GM19463 (cell line): ENCODE measurements around the gene SLAMF7.
"Not testable (repeated sequence)": the region's sequence is repeated elsewhere in the genome, so short reads cannot be mapped to it uniquely, and the experiment has no call there.

ENCODE experiments used
- ATAC-seq: cut with Tn5 transposase; IDR thresholded peaks from one replicate; pipeline ENCODE4 v1.9.1; 2021; ENCODE audit warnings: mild to moderate bottlenecking, moderate library complexity; ENCODE audit not compliant: unreplicated experiment

SLAMF7 gene

GRCh38 chr1:160739098-160739511, at the start of gene SLAMF7:
TSS of gene SLAMF7 (plus strand) at chr1:160739247. CDS start at chr1:160739302, 55 bp downstream.
- ATAC-seq = peak; percentile 68

GRCh38 chr1:160692390-160692789, 46.7 kb upstream of the SLAMF7 start:
- ATAC-seq = not testable (repeated sequence)

- no peak for ATAC-seq
Measured at GRCh38 chr1:160702100-160702499, 36.9 kb upstream of the SLAMF7 start.

GRCh38 chr1:160704250-160704649, 34.8 kb upstream of the SLAMF7 start:
- ATAC-seq = no peak

- ATAC-seq = not testable (repeated sequence)
Measured at GRCh38 chr1:160705212-160705621, 33.8 kb upstream of the SLAMF7 start.

- ATAC-seq = no peak
Measured at GRCh38 chr1:160705742-160706141, 33.3 kb upstream of the SLAMF7 start.

GRCh38 chr1:160706526-160707235, 32.4 kb upstream of the SLAMF7 start:
- no peak for ATAC-seq

- no peak for ATAC-seq
Measured at GRCh38 chr1:160707236-160708064, 31.6 kb upstream of the SLAMF7 start.

GRCh38 chr1:160708118-160708517, 30.9 kb upstream of the SLAMF7 start:
- no peak for ATAC-seq

- ATAC-seq = peak; percentile 38
Measured at GRCh38 chr1:160708801-160709200, 30.2 kb upstream of the SLAMF7 start.

GRCh38 chr1:160709715-160710114, 29.3 kb upstream of the SLAMF7 start:
- ATAC-seq = no peak

GRCh38 chr1:160710517-160711252, 28.4 kb upstream of the SLAMF7 start:
- no peak for ATAC-seq

- no peak for ATAC-seq
Measured at GRCh38 chr1:160711276-160711601, 27.8 kb upstream of the SLAMF7 start.

- peak; percentile 30 for ATAC-seq
Measured at GRCh38 chr1:160711602-160712311, 27.3 kb upstream of the SLAMF7 start, which contains the start of gene CD48. TSS of gene CD48 (minus strand) at chr1:160711822. CDS start at chr1:160711763, 59 bp downstream.

GRCh38 chr1:160712525-160713080, 26.4 kb upstream of the SLAMF7 start:
- peak; percentile 26 for ATAC-seq

- no peak for ATAC-seq
Measured at GRCh38 chr1:160713161-160713560, 25.9 kb upstream of the SLAMF7 start.

GRCh38 chr1:160714034-160714648, 24.9 kb upstream of the SLAMF7 start:
- ATAC-seq = not testable (repeated sequence)

GRCh38 chr1:160716013-160716412, 23.0 kb upstream of the SLAMF7 start:
- ATAC-seq = no peak

- ATAC-seq = no peak
Measured at GRCh38 chr1:160717306-160717705, 21.7 kb upstream of the SLAMF7 start.

- ATAC-seq = no peak
Measured at GRCh38 chr1:160718210-160718609, 20.8 kb upstream of the SLAMF7 start.
